GM12864 (cell line): ENCODE results near the gene SPECC1L.
"Not testable (repeated sequence)": the region's sequence is repeated elsewhere in the genome, so short reads cannot be mapped to it uniquely, and the experiment has no call there.

Source experiments
- DNase-seq: peaks from one replicate; pipeline ENCODE4 v3.0.0-alpha.2; 2011; ENCODE audit warnings: low read depth
- H3K4me3 ChIP-seq: 2 replicates; pipeline ENCODE4 v1.5.1; 2011; ENCODE audit warnings: mild to moderate bottlenecking, low read depth, low read length, control low read depth
- TF ChIP-seq, protein P1 (sequence below): IDR thresholded peaks from 2 replicates; pipeline ENCODE4 v1.5.1; 2011; ENCODE audit warnings: low read depth, mild to moderate bottlenecking, moderate library complexity, low read length, control low read depth, inconsistent platforms; ENCODE audit errors: missing control alignments

Gene SPECC1L

GRCh38 chr22:24310969-24311368 lies 40.3 kb downstream of the SPECC1L start:
- no peak for DNase-seq
- no peak overlapping the region for H3K4me3 ChIP-seq
- TF ChIP-seq, protein P1, sequence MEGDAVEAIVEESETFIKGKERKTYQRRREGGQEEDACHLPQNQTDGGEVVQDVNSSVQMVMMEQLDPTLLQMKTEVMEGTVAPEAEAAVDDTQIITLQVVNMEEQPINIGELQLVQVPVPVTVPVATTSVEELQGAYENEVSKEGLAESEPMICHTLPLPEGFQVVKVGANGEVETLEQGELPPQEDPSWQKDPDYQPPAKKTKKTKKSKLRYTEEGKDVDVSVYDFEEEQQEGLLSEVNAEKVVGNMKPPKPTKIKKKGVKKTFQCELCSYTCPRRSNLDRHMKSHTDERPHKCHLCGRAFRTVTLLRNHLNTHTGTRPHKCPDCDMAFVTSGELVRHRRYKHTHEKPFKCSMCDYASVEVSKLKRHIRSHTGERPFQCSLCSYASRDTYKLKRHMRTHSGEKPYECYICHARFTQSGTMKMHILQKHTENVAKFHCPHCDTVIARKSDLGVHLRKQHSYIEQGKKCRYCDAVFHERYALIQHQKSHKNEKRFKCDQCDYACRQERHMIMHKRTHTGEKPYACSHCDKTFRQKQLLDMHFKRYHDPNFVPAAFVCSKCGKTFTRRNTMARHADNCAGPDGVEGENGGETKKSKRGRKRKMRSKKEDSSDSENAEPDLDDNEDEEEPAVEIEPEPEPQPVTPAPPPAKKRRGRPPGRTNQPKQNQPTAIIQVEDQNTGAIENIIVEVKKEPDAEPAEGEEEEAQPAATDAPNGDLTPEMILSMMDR, result no peak

- TF ChIP-seq, protein P1, result no peak
- no peak for DNase-seq
- no peak overlapping the region for H3K4me3 ChIP-seq
Observed at GRCh38 chr22:24315367-24315966, 44.8 kb downstream of the SPECC1L start.

DNA sequence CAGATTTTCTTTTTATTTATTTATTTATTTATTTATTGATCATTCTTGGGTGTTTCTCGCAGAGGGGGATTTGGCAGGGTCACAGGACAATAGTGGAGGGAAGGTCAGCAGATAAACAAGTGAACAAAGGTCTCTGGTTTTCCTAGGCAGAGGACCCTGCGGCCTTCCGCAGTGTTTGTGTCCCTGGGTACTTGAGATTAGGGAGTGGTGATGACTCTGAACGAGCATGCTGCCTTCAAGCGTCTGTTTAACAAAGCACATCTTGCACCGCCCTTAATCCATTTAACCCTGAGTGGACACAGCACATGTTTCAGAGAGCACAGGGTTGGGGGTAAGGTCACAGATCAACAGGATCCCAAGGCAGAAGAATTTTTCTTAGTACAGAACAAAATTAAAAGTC lies 45.6 kb downstream of the SPECC1L start:
- not testable (repeated sequence) for DNase-seq, H3K4me3 ChIP-seq

- H3K4me3 ChIP-seq, DNase-seq: not testable (repeated sequence)
Observed at GRCh38 chr22:24317511-24317910, 46.9 kb downstream of the SPECC1L start.

GRCh38 chr22:24319451-24319850 lies 48.8 kb downstream of the SPECC1L start:
- TF ChIP-seq, protein P1, result no peak
- H3K4me3 ChIP-seq, result no peak overlapping the region
- DNase-seq, result no peak

- TF ChIP-seq, protein P1, result no peak
- no peak overlapping the region for H3K4me3 ChIP-seq
- DNase-seq, result no peak
Observed at GRCh38 chr22:24321999-24322398, 51.4 kb downstream of the SPECC1L start.

DNA sequence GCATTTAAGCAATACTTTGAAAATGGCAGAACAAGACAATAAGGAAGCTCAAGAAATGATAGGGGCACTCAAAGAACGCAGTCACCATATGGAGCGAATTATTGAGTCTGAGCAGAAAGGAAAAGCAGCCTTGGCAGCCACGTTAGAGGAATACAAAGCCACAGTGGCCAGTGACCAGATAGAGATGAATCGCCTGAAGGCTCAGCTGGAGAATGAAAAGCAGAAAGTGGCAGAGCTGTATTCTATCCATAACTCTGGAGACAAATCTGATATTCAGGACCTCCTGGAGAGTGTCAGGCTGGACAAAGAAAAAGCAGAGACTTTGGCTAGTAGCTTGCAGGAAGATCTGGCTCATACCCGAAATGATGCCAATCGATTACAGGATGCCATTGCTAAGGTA lies 51.9 kb downstream of the SPECC1L start:
- H3K4me3 ChIP-seq, result no peak overlapping the region
- no peak for DNase-seq
- TF ChIP-seq, protein P1, result no peak

DNA sequence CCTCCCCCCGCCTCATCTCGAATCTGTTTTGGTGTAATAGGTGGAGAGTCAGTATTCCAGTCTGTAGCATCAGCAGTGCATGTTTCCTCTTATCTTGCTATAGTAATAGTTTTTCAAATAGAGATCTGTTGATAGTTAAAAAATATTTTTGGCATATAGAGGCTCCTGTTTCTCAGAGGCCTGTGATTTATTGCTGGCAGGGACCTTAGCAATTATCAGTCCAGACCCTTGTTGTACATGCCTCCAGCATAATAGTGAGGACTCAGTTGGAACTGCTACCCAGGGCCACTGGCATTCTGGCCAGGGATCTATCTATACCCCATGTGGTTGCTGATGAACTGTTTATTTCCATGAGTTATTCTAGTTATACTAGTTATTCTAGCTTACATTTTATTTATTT lies 52.6 kb downstream of the SPECC1L start:
- DNase-seq, result no peak
- H3K4me3 ChIP-seq, result no peak overlapping the region
- TF ChIP-seq, protein P1, result no peak
